Activated CD8-positive, alpha-beta memory T cell treated with anti-CD3 and anti-CD28 coated beads, Interleukin-2, amount 50 U/mL, for 4 hours (primary cell): ENCODE data around the gene CFAP65.

Source experiments
- DNase-seq: peaks from one replicate; pipeline ENCODE4 v3.0.0-alpha.2; 2020

The CFAP65 gene

DNA sequence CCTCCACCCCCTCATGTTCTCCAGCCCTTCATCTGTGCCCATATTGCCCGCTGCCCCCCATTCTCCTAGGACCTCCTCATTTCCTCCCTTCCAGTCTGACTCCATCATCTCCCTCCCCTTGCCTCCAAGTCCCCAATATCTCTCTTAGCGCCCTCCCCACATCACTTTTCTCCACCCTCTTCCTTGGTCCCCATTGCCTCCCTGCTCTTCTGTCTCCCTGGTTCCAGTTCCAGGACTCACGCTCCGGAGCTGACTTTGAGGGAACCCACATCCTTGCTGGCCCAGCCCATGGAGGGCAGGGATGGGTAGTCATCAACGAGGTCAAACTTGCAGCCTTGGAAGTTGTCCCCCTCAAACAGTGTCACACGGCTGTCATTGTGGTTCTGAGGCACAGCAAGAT, 50.7 kb downstream of the CFAP65 start:
- no peak for DNase-seq

DNA sequence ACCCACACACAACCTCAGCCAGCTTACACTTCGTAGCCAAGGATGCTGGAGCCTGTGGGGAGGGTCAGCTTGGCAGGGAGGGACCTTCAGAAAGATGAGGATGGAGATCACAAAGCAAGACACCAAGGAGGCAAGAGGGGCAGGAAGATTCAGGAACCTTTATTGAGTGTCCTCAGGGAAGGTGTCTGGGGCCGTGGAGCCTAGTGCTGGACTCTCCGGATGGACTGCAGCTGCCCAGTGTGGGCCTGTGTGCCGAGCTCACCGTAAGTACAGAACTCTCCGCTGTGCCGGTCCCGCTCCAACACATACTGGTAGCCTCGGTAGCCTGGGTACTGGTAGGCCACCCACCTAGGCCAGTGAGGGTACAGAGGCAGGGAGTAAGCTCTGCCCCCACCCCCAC, 51.3 kb downstream of the CFAP65 start:
- no peak for DNase-seq

DNA sequence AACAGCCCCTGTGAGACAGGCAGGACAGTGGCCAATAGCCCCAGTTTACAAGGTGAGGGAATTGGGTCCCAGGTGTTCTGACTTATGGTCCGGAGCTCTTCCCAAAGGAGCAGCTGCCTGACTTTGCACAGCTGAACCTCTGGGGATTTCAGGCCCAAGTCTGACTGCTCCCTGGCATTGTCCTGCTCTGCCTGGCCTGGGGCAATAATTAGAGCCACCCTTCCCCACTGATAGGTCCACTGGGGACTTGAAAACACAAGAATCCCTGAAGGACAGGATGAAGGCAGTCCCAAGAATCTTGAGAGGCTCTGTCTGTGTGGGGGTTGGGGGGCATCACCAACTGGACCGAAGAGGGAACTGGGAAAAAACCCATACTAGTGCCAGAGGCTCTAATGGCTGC, 52.7 kb downstream of the CFAP65 start:
- DNase-seq: no peak

DNA sequence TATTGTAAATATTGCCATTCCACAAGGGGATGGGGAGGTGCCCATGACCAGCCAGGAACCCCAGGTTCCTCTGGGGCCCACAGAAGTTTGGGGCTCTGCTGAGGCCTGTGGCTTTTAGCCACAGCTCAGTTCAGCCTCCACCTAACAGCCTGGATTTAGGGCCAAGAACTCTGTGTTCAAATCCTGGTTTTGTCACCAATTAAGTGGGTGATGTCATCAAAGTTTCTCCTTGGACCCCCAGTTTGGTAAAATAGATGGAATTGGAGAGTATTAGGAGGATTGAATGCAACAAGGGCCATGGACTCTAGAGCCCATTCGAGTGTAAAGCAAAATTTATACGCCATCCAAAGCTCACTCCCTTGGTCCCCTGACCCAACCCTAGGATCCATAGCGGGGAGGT, 53.2 kb downstream of the CFAP65 start:
- no peak for DNase-seq

DNA sequence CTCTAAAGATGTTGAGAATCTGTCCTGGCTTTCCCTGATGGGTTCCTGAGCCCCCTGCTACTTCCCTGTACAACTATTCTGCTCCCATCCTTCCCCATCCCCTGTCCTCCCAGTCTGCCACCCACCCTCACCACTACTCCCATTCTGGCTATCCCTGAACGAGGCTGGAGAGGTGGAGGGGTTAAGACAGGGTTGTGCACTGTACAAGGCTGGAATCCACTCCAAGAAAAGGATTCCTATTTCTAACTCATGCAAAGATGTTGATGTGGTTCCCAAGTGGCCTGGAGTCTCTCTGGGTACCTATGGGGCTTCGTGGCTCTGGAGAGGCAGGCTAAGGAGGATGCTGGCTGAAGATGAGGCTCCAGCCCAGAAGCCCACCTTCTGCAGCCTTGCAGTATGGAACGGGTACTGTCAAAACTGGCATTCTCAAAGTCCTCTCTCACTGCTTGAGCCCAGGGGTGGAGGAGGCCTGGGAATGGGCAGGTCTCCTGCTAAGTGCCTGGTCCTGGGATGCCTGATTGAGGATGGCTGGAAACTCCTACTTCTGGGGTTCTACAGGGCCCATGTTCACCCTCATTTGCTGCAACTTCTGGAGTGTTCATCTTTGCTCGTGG, 55.1 kb downstream of the CFAP65 start:
- no peak for DNase-seq

DNA sequence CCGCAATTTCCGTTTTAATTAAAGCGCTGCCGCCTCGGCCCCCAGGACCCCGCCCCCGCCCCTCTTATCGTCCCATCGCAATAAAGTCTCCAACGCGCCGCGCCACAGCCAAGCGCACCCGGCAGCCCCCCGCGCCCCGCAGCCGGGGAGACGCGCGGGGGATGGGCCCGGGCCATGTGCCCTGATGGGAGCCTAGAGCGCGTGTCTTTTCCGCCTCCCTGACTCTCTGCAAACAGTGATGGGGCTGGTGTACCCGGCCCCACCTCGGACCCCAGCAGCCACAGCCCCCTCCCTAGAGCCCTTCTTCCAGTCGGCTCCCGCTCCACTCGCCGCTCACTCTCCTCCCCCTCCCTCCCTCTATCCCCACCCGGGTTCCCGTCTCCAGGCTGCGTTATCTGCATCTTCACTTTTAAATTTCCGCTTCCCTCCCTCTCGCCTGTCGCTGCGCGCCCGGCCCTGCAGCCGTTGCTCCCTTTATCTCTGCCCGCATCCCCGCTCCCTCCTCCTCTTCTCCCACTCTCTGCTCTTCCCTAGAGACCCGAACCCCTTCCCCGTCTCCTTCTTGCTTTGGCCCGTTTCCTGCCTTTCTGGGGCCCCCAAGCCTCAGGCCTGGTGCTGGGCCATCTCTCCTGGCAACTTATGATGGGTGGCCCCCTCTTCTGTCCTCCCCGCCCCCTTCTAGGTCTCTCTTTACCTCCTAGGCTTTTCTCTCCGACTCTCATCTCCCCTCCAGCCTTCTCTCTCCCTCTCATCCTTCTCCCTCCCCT, 55.8 kb downstream of the CFAP65 start:
- DNase-seq: no peak

DNA sequence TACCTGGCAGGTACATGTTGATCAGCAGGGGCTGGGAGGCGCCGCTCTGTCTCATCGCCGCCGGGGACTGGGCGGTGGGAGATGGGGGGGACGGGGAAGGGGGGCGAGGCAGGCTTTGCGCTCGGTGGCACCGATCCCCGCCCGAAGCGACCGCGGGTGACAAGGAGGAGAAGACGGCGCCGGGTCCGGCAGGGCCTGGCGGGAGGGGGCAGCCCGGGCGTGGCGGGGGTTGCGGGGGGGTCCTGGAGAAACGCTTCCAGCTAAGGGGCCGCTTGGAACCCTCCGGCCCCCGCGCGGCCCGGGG, 56.3 kb downstream of the CFAP65 start, which contains the start of gene FEV:
Gene FEV (minus strand): TSS at position 164 of the 304 bp plus-strand sequence. CDS start 109 bp downstream, at position 55.
- DNase-seq: no peak

DNA sequence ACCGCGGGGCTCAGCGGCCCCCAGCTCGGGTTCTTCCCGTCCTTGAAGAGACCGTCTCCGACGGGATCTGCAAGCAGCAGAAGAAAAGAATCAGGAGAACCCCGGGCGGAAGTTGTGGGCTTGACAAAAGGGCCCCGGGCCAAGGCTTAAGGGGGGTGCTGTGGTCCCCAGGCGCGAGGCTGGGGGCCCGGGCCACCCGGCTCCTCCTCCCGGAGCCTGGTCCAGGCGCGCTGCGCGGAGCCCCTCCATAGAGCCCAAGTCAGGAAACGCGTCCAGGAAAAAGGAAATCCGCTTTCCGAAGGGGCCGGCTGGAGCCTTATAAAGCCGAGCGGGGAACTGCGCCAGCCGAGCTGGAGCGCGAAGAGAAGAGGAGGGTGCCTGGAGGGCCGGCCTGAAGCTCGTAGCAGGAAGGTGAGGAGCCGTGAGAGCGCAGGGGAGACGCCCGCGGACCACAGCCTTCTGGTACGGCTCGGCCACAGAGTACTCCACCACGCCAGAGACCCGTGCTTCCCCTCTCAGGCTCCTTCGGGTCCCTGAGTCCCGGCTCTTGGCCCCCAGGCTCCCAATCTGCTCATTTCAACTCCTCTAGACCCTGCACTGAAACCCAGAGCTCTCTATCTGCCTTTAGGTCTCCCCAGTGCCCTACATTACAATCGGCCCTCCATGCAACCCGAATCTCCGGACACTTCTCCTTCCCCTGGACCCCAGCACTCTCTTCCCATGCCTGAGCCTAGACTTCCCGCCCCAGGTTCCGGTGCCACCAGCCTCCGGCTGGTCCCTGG, 56.9 kb downstream of the CFAP65 start:
- no peak for DNase-seq

DNA sequence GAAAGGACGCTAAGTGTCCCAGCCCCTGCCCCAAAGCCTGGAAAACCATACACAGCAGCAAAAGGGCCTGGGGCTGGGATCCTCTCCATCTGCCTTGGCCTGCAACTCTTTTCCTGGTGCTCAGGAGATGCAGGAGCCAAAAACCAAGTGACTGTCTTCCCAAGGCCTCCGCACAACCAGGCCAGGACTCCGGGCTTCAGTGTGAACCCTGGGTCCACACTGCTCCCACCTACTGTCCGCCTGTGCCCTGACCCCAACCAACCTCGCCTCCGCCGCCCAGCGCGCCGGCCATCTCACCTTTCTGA, 57.4 kb downstream of the CFAP65 start:
- no peak for DNase-seq

DNA sequence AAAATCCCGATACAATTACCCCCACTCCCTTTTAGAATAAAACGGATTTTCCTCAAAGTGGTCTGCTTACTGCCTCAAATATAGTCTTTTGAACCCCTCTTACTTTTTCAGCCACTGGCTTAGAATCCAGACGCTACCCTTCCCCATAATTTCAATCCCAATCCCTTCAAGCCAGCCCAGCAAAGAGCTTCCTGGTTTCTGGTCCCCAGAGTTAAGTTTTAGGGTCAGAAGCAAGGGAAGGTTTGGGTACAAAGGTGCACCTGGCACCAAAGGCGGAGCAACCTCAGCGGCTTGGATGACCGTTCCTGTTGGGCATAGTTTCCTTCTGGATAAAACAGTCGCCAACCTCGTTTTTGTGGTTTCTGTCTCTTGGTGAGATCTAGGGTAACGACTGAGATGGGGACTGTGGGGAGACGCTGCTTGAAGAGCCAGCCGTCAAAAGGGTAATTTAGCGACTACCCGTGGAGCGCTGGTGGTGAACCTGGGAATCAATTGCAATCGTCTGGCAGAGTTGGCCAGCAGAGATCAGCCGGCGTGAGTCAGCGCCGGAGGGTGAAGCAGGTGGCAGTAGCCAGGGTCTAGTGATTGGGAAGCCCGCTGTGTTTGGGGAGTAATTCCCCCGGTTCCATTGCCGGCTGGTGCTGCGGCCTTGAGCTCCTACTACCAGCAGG, 57.9 kb downstream of the CFAP65 start:
- DNase-seq: no peak

DNA sequence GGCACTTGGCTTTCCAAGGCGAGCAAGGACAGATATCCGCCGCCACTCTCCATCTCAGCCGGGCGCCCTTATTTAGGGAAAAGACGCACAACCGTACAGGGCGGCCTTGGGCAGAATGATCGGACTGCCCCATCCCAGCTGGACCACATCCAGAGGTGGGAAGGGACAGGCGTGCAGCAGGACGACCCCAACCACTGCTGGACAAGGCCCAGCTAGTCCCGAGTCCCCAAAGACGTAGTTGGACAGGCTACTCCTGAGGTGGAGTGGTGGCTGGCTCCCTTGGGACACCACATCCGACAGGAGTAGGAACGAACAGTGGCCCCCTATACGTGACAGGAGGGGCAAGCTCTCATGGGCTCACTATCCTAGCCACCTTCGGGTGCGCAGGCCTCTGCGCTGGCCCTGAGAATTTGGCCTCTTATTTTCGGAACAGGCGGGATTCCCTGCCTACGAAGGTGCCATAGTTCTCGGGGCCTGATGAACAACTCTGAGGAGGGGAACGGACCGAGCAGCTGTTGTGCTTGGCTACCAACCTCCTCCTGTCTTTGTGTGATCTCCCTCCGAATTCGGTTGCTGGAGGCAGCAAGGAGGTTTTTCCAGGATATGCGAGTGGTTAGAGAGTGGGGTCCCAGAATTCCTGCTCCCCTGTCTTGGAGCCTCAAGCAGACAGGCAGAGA, 58.6 kb downstream of the CFAP65 start:
- no peak for DNase-seq

DNA sequence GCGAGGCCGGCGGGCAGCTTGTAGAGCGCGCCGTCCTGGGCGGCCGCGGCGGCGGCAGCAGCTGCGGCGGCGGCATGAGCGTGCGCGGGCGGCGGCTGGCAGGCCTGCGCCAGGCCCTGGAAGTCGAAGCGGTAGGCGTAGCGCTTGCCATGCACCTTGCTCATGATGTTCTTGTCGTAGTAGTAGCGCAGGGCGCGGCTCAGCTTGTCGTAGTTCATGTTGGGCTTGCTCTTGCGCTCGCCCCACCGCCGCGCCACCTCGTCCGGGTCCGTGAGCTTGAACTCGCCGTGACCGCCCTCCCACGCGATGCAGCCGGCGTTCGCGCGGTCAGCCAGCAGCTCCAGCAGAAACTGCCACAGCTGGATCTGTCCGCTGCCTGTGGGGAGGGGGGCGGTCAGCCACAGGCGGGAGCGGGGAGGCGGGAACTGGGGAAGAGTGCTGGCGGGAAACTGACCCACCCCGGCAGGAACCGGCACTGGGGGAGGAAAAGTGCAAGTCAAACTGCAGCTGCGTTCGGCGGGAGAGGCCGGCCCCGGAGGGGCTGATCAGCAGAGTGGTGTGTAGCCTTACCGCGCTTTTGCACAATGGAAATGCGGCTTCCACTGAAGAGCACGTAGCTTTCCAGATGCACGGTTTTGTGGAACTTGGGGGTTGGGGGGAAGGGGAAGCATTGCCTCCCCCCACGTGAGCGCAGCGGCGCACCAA, 59.3 kb downstream of the CFAP65 start:
- no peak for DNase-seq

DNA sequence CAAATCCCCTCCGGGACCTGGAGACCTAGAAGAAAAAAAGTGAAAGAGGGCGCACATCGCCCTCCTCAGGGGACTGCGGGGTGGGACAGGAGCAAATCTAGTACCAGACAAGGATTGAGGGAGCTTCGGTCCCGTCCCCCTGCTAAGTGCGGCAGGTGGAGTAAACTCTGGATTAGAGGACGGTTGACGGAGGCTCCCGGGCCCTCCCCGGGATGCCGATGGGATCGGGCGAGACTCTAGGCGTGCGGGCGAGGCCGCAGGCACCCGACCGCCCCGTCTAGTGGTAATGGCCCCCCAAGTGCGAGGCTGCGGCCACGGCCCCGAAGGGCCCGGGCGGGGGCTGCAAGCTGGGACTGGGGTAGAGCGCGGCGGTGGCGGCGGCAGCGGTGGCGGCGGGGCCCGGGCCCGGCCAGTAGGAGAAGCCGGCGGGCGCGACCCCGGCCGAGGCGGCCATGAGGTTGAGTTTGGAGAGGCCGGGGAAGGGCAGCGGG, 59.9 kb downstream of the CFAP65 start:
- DNase-seq: no peak

DNA sequence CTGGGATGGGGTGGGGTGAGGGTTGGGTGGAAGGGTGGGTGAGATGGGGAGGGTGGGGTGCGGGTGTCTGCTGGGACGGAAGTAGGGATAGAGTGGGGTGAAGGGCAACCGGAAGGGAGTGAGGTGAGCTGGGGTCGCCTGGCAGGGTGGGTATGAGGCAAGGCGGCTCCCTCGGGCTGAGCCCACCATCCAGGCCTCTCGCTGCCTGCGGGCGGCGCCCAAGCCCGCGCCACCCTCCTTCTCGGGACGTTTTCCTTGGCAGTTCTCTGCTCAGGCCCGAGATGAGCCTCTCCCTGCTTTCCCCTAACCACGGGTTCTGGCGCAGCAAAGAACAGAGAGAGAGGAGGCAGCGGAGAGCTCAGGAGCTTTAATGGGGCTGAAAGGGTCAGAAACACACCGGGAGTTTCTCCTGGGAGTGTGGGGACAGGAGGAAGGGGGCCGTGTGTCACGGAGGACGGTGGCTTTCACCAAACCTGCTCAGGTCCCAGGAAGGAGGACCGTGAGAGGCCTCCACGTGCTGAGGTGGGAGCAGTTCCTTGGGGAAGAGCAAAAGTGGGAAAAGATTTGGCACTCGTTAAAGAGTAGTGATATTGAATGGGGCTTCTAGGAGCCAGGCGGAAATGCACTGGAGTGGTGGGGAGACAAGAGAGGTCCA, 60.5 kb downstream of the CFAP65 start:
- DNase-seq: no peak

DNA sequence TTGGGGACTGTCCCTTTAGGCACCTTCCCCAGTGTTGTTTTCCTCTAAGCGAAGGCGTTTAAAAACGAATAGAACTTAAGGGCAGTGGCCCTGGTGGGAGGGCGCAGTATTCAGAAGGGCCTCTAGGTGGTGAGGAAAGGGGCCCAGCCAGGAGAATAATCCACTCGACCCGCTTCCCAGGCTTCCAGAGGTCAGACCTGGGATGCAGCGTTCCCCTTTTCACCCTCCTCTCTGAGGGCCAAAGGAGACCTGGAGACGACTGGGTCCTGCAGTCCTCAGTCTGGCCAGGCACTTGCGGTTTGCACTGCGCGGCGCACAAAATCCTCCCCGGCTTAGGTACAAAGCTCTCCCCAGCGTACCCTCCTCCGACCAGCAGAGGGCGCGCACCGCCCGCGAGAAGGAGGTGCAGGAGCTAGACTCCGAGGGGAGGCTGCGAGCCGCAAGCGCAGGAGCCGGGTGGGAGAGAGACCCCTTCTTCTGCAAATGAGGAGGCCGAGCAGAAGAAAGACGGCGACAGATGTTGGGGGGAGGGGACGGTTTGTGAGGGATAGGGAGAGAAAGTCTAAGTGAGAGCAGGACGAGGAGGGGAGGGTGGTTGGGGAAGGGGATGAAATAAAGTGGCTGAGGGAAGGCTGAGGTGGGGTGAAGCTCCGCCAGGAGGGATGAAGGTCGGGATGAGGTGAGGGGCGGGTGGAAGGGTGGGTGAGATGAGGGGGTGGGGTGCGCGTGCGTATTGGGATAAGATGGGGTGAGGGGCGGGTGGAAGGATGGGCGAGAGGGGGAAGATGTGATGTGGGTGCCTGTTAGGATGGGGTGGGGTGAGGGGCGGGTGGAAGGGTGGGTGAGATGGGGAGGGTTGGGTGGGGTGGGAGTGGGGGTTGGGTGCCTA, 61.2 kb downstream of the CFAP65 start:
- DNase-seq: peak; percentile 86

DNA sequence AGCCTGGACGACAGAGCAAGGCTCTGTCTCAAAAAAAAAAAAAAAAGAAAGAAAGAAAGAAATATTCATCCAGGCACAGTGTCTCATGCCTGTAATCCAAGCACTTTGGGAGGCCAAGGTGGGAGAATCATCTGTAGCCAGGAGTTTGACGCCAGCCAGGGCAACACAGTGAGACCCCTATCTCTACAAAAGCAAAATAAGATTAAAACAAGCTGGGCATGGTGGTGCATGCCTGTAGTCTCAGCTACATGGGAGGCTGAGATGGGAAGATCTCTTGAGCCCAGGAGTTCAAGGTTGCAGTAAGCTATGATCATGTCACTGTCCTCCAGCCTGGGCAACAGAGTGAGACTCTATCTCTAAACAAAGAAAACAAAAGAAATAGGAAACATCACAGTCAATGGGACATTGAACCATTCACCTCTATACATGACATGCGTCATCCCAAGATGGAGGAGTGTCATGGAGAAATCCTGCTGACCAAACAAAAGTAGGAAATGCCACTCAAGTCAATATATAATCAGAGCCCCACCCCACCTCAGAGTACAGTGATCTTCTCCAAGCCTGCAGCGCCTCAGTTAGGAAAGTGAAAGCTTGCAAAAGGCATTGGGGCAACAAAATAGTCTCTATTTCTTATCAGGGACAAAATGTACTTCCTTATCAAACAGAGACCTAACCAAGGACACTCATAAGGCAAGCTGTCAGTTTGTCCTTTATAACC, 66.1 kb downstream of the CFAP65 start:
- DNase-seq: no peak

DNA sequence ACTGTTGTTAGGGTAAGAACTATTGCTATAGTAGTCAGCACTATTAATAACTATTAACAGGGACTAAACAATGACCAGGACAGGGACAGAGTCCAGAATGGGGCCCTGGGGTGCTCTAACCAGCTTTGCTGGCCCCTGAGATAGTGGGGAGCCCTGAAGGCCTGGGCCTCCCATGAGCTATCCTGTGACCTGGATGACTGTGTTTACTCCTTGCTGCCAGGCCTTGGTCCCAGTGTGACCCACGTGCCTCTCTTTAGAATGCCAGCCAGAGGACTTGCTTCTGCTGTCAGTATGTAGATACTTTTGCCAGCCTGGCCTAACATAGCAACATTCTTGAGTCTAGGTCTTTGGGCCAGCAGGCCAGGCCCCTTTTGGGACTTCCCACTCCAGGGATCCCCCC, 70.4 kb downstream of the CFAP65 start:
- no peak for DNase-seq

DNA sequence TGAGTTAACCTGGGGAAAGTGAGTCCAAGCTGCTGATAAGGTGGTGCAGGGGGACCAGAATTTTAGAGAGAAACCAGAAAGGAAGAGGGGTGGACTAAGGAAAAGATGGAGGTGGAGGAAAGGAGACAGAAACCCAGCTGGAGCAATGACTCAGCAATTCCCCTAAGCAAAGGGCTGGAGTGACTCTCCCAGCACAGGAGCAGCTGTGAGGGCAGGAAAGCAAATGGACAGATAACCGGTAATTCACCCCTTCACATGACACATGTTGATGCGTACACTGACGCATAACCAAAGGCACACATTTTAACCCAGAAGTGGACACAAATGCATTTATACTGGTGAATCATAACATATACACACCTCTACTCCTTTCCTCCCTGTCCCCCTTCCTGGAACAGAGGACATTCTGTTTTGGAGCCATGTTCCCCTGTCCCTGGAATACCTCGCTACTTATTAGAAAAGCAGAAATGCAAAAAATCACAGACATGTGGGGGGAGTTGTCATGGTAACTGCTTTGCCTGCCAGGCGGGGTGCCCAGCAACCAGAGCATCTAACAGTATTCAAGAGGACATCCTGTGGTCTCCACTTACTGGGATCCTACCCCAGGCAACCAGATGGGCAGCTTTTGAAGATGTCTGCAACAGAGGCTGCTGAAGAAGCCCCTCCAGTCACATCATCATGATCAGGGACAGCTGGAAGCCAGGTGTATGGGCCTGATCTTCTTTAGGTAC, 77.1 kb downstream of the CFAP65 start:
- no peak for DNase-seq

DNA sequence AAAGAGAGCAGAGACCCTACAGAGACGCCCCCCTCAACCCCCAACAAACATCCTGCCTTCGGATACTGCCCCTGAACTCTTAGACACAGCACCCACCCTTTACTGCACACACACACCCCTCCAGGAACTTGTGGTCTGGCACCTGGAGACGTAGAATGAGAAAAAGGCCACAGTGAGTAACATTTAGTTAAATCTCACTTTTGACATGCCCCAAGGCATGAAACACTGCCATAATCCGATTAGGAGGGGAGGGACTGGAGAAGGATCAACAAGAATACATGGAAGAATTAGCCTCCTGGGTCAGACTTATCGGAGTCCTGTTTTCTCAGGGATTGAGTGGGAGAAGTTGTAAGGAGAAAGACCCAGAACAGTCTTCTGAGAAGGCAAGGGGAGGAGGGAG, 77.7 kb downstream of the CFAP65 start:
- DNase-seq: no peak
